Adrenal gland (tissue), 5 donors: ENCODE results near the gene AGPAT4.

Experiments used
- POLR2A ChIP-seq, 2 donors: fragments of 450-650 bp; IDR thresholded peaks; one replicate each; pipeline ENCODE4 v1.6.1; 2017; ENCODE audit warnings: antibody characterized with exemption in 2 of 2, mild to moderate bottlenecking in 2 of 2, moderate library complexity in 1 of 2
- TF ChIP-seq, protein P1 (sequence below), 6 experiments: fragments of 450-650 bp in 4 of 6; fragments of 200-600 bp in 2 of 6; sonication (generic) in 1 of 6; IDR thresholded peaks; 1 replicate in 5 of 6; 2 replicates in 1 of 6; pipeline versions ENCODE4 v1.5.1 to v1.8.0; 2016 to 2021; ENCODE audit warnings: antibody characterized with exemption in 6 of 6, mild to moderate bottlenecking in 2 of 6, moderate library complexity in 1 of 6
- donor health status: DM: no; HTN: no; CAD: no.

DNA sequence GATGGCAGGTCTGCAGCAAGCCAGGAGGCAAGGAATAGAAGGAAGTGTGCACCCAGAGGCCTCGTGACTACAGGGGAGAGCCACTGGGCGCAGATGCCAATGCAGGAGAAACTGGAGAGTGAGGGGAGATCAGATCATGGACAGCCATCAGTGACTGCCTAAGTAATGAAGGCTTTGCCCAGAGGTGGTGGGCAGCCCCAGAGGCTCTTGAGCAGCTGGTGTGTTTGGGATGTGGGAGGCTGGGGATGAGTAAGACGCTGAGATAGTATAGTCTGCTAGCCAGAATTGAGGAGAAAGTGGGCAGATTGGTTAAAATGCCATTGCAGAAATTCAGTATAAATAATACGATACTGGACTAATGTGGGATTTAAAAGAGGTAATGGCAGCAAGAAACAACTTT, 170.4 kb downstream of the AGPAT4 start:
- TF ChIP-seq, protein P1, sequence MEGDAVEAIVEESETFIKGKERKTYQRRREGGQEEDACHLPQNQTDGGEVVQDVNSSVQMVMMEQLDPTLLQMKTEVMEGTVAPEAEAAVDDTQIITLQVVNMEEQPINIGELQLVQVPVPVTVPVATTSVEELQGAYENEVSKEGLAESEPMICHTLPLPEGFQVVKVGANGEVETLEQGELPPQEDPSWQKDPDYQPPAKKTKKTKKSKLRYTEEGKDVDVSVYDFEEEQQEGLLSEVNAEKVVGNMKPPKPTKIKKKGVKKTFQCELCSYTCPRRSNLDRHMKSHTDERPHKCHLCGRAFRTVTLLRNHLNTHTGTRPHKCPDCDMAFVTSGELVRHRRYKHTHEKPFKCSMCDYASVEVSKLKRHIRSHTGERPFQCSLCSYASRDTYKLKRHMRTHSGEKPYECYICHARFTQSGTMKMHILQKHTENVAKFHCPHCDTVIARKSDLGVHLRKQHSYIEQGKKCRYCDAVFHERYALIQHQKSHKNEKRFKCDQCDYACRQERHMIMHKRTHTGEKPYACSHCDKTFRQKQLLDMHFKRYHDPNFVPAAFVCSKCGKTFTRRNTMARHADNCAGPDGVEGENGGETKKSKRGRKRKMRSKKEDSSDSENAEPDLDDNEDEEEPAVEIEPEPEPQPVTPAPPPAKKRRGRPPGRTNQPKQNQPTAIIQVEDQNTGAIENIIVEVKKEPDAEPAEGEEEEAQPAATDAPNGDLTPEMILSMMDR (IDR thresholded peaks at IDR 0.05), result no peak
- no peak for TF ChIP-seq POLR2A (IDR thresholded peaks at IDR 0.05)
